Nephron (organoid): Measurements from ENCODE around the gene NEDD1.

Experiments used
- H3K27ac Mint-ChIP-seq, 3 experiments: 2 replicates each; pipeline ENCODE4 v1.8.0; 2020; ENCODE audit warnings: mixed read lengths in 3 of 3, mild to moderate bottlenecking in 2 of 3, moderate library complexity in 1 of 3
- H3K27me3 Mint-ChIP-seq: 2 replicates; pipeline ENCODE4 v1.8.0; 2021; ENCODE audit warnings: low read depth, mild to moderate bottlenecking, moderate library complexity, mixed read lengths
- H3K36me3 Mint-ChIP-seq: 2 replicates; pipeline ENCODE4 v1.8.0; 2020; ENCODE audit warnings: low read depth, mixed read lengths
- H3K4me1 Mint-ChIP-seq: 2 replicates; pipeline ENCODE4 v1.8.0; 2020; ENCODE audit warnings: mixed read lengths
- H3K4me3 Mint-ChIP-seq, 3 experiments: 2 replicates each; pipeline ENCODE4 v1.8.0; 2020; ENCODE audit warnings: mild to moderate bottlenecking in 3 of 3, mixed read lengths in 3 of 3, moderate library complexity in 2 of 3
- H3K9me3 Mint-ChIP-seq: 2 replicates; pipeline ENCODE4 v1.8.0; 2020; ENCODE audit warnings: mixed read lengths
- TF ChIP-seq, protein P1 (sequence below), 3 experiments: fragments of 200-600 bp; sonication (generic); IDR thresholded peaks; one replicate each; pipeline ENCODE4 v1.5.0; 2021; ENCODE audit warnings: antibody characterized with exemption in 3 of 3; ENCODE audit not compliant: unreplicated experiment in 3 of 3

The NEDD1 gene

GRCh38 chr12:96994900-96995299 lies 87.8 kb downstream of the NEDD1 start:
- peaks cover 2% of the 10 kb centered on the region for H3K9me3 Mint-ChIP-seq
- H3K27me3 Mint-ChIP-seq = no peaks in the 10 kb centered on the region
- H3K4me3 Mint-ChIP-seq = no peak overlapping the region
- TF ChIP-seq, protein P1, sequence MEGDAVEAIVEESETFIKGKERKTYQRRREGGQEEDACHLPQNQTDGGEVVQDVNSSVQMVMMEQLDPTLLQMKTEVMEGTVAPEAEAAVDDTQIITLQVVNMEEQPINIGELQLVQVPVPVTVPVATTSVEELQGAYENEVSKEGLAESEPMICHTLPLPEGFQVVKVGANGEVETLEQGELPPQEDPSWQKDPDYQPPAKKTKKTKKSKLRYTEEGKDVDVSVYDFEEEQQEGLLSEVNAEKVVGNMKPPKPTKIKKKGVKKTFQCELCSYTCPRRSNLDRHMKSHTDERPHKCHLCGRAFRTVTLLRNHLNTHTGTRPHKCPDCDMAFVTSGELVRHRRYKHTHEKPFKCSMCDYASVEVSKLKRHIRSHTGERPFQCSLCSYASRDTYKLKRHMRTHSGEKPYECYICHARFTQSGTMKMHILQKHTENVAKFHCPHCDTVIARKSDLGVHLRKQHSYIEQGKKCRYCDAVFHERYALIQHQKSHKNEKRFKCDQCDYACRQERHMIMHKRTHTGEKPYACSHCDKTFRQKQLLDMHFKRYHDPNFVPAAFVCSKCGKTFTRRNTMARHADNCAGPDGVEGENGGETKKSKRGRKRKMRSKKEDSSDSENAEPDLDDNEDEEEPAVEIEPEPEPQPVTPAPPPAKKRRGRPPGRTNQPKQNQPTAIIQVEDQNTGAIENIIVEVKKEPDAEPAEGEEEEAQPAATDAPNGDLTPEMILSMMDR (IDR thresholded peaks at IDR 0.05; ENCODE audit: unreplicated experiment in 3 of 3) = no peak
- no peaks in the 10 kb centered on the region for H3K36me3 Mint-ChIP-seq
- H3K27ac Mint-ChIP-seq = peak overlapping the region in 2 of 3 experiments; percentile 29 to 54
- peaks cover 20% of the 10 kb centered on the region for H3K4me1 Mint-ChIP-seq

- Mint-ChIP-seq H3K4me3 (no peak overlapping the region), H3K36me3 (no peaks in the 10 kb centered on the region), H3K27me3 (no peaks in the 10 kb centered on the region), H3K9me3 (peaks cover 2% of the 10 kb centered on the region), H3K27ac (no peak overlapping the region), H3K4me1 (peaks cover 20% of the 10 kb centered on the region)
- TF ChIP-seq, protein P1 (IDR thresholded peaks at IDR 0.05; ENCODE audit: unreplicated experiment in 3 of 3) = no peak
Observed at GRCh38 chr12:96995861-96996260, 88.8 kb downstream of the NEDD1 start.

DNA sequence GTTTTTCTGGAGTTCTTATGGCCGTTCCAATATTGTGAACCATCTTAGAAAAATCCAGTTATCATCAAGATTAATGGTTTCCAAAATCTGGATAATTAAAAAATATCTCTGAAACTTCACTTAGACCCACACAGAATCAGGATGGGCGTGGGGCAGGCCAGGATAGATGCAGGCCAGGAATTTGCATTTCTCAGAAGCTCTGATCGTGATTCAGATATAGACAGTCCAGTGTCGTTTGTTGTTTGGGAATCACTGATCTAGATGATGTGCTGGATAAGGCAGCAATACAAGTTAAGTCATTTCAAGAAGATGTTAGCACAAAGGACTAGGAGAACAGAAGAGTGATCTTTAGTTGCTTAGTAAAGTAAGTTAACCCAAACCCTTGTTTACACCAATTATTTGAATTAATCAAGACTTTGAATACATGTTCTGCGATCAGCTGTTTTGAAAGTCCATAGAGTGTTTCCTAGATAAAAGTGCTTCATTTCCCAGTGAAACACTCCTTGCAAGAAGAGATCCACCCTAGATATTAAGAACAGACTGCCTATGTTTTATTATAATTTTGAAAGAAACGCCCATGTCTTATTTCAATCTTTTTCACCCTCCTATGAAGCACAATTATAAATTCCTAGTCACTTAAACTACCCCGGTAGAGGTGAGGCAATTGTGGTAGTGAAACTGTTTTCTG lies 90.9 kb downstream of the NEDD1 start:
- TF ChIP-seq, protein P1 (IDR thresholded peaks at IDR 0.05; ENCODE audit: unreplicated experiment in 3 of 3) = no peak
- no peak overlapping the region for H3K27ac Mint-ChIP-seq
- H3K4me3 Mint-ChIP-seq = no peak overlapping the region
- H3K27me3 Mint-ChIP-seq = no peaks in the 10 kb centered on the region
- no peaks in the 10 kb centered on the region for H3K9me3 Mint-ChIP-seq
- no peaks in the 10 kb centered on the region for H3K36me3 Mint-ChIP-seq
- H3K4me1 Mint-ChIP-seq = peaks cover 19% of the 10 kb centered on the region

GRCh38 chr12:97003276-97003675 lies 96.2 kb downstream of the NEDD1 start:
- H3K36me3 Mint-ChIP-seq = no peaks in the 10 kb centered on the region
- no peaks in the 10 kb centered on the region for H3K27me3 Mint-ChIP-seq
- no peaks in the 10 kb centered on the region for H3K9me3 Mint-ChIP-seq
- TF ChIP-seq, protein P1 (IDR thresholded peaks at IDR 0.05; ENCODE audit: unreplicated experiment in 3 of 3) = no peak
- no peak overlapping the region for H3K4me3 Mint-ChIP-seq
- H3K4me1 Mint-ChIP-seq = no peaks in the 10 kb centered on the region
- no peak overlapping the region for H3K27ac Mint-ChIP-seq
